ENCODE results near the gene PPIP5K1.

The PPIP5K1 gene

GRCh38 chr15:43489191-43489590, 100.8 kb downstream of the PPIP5K1 start:
- no peak for DNase-seq (ENCODE audit: extremely low read depth, low read depth)
- no peak for TF ChIP-seq CTCF (IDR thresholded peaks at IDR 0.05; ENCODE audit: low read depth, low read length, missing control alignments)
- H3K4me3 ChIP-seq (replicated peaks; ENCODE audit: low read depth, low read length) = no peak overlapping the region

- no peak overlapping the region for H3K4me3 ChIP-seq (replicated peaks; ENCODE audit: low read depth, low read length)
- no peak for DNase-seq (ENCODE audit: extremely low read depth, low read depth)
- no peak for TF ChIP-seq CTCF (IDR thresholded peaks at IDR 0.05; ENCODE audit: low read depth, low read length, missing control alignments)
These were observed 101.2 kb downstream of the PPIP5K1 start for GRCh38 chr15:43488790-43489189.

- no peak overlapping the region for H3K4me3 ChIP-seq (replicated peaks; ENCODE audit: low read depth, low read length)
- no peak for TF ChIP-seq CTCF (IDR thresholded peaks at IDR 0.05; ENCODE audit: low read depth, low read length, missing control alignments)
These were observed 102.6 kb downstream of the PPIP5K1 start for GRCh38 chr15:43487271-43487895.

GRCh38 chr15:43484455-43484854, 105.6 kb downstream of the PPIP5K1 start:
- no peak for TF ChIP-seq CTCF (IDR thresholded peaks at IDR 0.05; ENCODE audit: low read depth, low read length, missing control alignments)
- DNase-seq (ENCODE audit: extremely low read depth, low read depth) = no peak
- H3K4me3 ChIP-seq (replicated peaks; ENCODE audit: low read depth, low read length) = no peak overlapping the region

More at GRCh38 chr15:43487271-43487895, 102.6 kb downstream of the PPIP5K1 start:
- no peak for DNase-seq (ENCODE audit: extremely low read depth, low read depth)
